ENCODE results near the gene CATSPERZ.
A peak's percentile ranks its signal among the peaks of the same experiment; 100 is the strongest.
"Not testable (repeated sequence)": the region's sequence is repeated elsewhere in the genome, so short reads cannot be mapped to it uniquely, and the experiment has no call there.

Gene CATSPERZ

GRCh38 chr11:64318766-64319761, 18.9 kb downstream of the CATSPERZ start:
- Histone ChIP-seq H3K4me1 (peaks cover 13% of the 10 kb centered on the region), H3K27me3 (ENCODE audit: low read depth) (no peaks in the 10 kb centered on the region), H3K4me3 (peak overlapping the region; percentile 91), H3K36me3 (replicated peaks) (peaks cover 59% of the 10 kb centered on the region), H3K9me3 (no peaks in the 10 kb centered on the region)
- peak in 1 of 2 experiments; percentile 42 for DNase-seq (ENCODE audit: low spot score in 2 of 2)
- in situ Hi-C loops (cut with MboI; ENCODE audit: low sequenced_read_pairs), result no loop called here

- Histone ChIP-seq H3K27me3 (ENCODE audit: low read depth) (no peaks in the 10 kb centered on the region), H3K4me1 (peaks cover 13% of the 10 kb centered on the region), H3K36me3 (replicated peaks) (peaks cover 44% of the 10 kb centered on the region), H3K4me3 (no peak overlapping the region), H3K9me3 (no peaks in the 10 kb centered on the region)
- no peak for DNase-seq (ENCODE audit: low spot score in 2 of 2)
- in situ Hi-C loops (cut with MboI; ENCODE audit: low sequenced_read_pairs), result no loop called here
Measured at GRCh38 chr11:64320556-64320955, 20.4 kb downstream of the CATSPERZ start.

- H3K4me3 ChIP-seq, result no peak overlapping the region
- H3K9me3 ChIP-seq, result no peaks in the 10 kb centered on the region
- in situ Hi-C loops (cut with MboI; ENCODE audit: low sequenced_read_pairs), result no loop called here
- peaks cover 39% of the 10 kb centered on the region for H3K36me3 ChIP-seq (replicated peaks)
- H3K4me1 ChIP-seq, result peaks cover 13% of the 10 kb centered on the region
- H3K27me3 ChIP-seq (ENCODE audit: low read depth), result no peaks in the 10 kb centered on the region
- no peak for DNase-seq (ENCODE audit: low spot score in 2 of 2)
Measured at GRCh38 chr11:64321026-64321425, 20.9 kb downstream of the CATSPERZ start.

- in situ Hi-C loops (cut with MboI; ENCODE audit: low sequenced_read_pairs), result no loop called here
- no peaks in the 10 kb centered on the region for H3K9me3 ChIP-seq
- DNase-seq (ENCODE audit: low spot score in 2 of 2), result no peak
- no peaks in the 10 kb centered on the region for H3K27me3 ChIP-seq (ENCODE audit: low read depth)
- no peak overlapping the region for H3K4me3 ChIP-seq
- H3K4me1 ChIP-seq, result peaks cover 8% of the 10 kb centered on the region
- H3K36me3 ChIP-seq (replicated peaks), result peaks cover 34% of the 10 kb centered on the region
Measured at GRCh38 chr11:64321533-64321932, 21.4 kb downstream of the CATSPERZ start.

- in situ Hi-C loops (cut with MboI; ENCODE audit: low sequenced_read_pairs), result no loop called here
- H3K9me3 ChIP-seq, result no peaks in the 10 kb centered on the region; the same call in 1 of the 2 replicates
- peaks cover 26% of the 10 kb centered on the region for H3K36me3 ChIP-seq (replicated peaks)
- DNase-seq (ENCODE audit: low spot score in 2 of 2), result no peak
- H3K4me3 ChIP-seq, result no peak overlapping the region
- no peaks in the 10 kb centered on the region for H3K27me3 ChIP-seq (ENCODE audit: low read depth)
- peaks cover 8% of the 10 kb centered on the region for H3K4me1 ChIP-seq
Measured at GRCh38 chr11:64322925-64323260, 22.7 kb downstream of the CATSPERZ start.

- Histone ChIP-seq H3K27me3 (ENCODE audit: low read depth) (no peaks in the 10 kb centered on the region), H3K9me3 (no peaks in the 10 kb centered on the region; the same call in 1 of the 2 replicates), H3K4me3 (no peak overlapping the region), H3K36me3 (replicated peaks) (peaks cover 26% of the 10 kb centered on the region), H3K4me1 (peaks cover 8% of the 10 kb centered on the region)
- no peak for DNase-seq (ENCODE audit: low spot score in 2 of 2)
- in situ Hi-C loops (cut with MboI; ENCODE audit: low sequenced_read_pairs), result no loop called here
Measured at GRCh38 chr11:64323373-64323772, 23.2 kb downstream of the CATSPERZ start.

- in situ Hi-C loops (cut with MboI; ENCODE audit: low sequenced_read_pairs), result not testable (repeated sequence)
Measured at GRCh38 chr11:64323984-64324383, 23.8 kb downstream of the CATSPERZ start.

GRCh38 chr11:64324692-64325469, 24.7 kb downstream of the CATSPERZ start:
- no peaks in the 10 kb centered on the region for H3K4me1 ChIP-seq
- H3K36me3 ChIP-seq (replicated peaks), result peaks cover 19% of the 10 kb centered on the region
- H3K9me3 ChIP-seq, result no peaks in the 10 kb centered on the region; the same call in 1 of the 2 replicates
- H3K27me3 ChIP-seq (ENCODE audit: low read depth), result no peaks in the 10 kb centered on the region
- H3K4me3 ChIP-seq, result no peak overlapping the region
- no peak for DNase-seq (ENCODE audit: low spot score in 2 of 2)
- in situ Hi-C loops (cut with MboI; ENCODE audit: low sequenced_read_pairs), result no loop called here

More at GRCh38 chr11:64323984-64324383, 23.8 kb downstream of the CATSPERZ start:
- not testable (repeated sequence) for H3K27me3 ChIP-seq (ENCODE audit: low read depth); H3K4me1 ChIP-seq; H3K9me3 ChIP-seq; DNase-seq (ENCODE audit: low spot score in 2 of 2); H3K4me3 ChIP-seq
- peaks cover 26% of the 10 kb centered on the region for H3K36me3 ChIP-seq (replicated peaks)

GRCh38 chr11:64327375-64327774, 27.2 kb downstream of the CATSPERZ start:
- H3K4me1 ChIP-seq, result peaks cover 5% of the 10 kb centered on the region; the same call in 1 of the 2 replicates
- H3K9me3 ChIP-seq, result no peaks in the 10 kb centered on the region; the same call in 1 of the 2 replicates
- DNase-seq (ENCODE audit: low spot score in 2 of 2), result no peak
- no peaks in the 10 kb centered on the region for H3K27me3 ChIP-seq (ENCODE audit: low read depth)
- peaks cover 6% of the 10 kb centered on the region; the same call in 1 of the 2 replicates for H3K36me3 ChIP-seq (replicated peaks)
- in situ Hi-C loops (cut with MboI; ENCODE audit: low sequenced_read_pairs), result no loop called here
- no peak overlapping the region for H3K4me3 ChIP-seq

GRCh38 chr11:64327993-64328392, 27.8 kb downstream of the CATSPERZ start:
- H3K27me3 ChIP-seq (ENCODE audit: low read depth), result no peaks in the 10 kb centered on the region
- no peaks in the 10 kb centered on the region; the same call in 1 of the 2 replicates for H3K9me3 ChIP-seq
- H3K4me3 ChIP-seq, result no peak overlapping the region
- H3K4me1 ChIP-seq, result peaks cover 5% of the 10 kb centered on the region; the same call in 1 of the 2 replicates
- H3K36me3 ChIP-seq (replicated peaks), result no peaks in the 10 kb centered on the region
- in situ Hi-C loops (cut with MboI; ENCODE audit: low sequenced_read_pairs), result no loop called here
- no peak for DNase-seq (ENCODE audit: low spot score in 2 of 2)

- Histone ChIP-seq H3K36me3 (replicated peaks) (no peaks in the 10 kb centered on the region), H3K4me1 (peaks cover 5% of the 10 kb centered on the region; the same call in 1 of the 2 replicates), H3K4me3 (no peak overlapping the region), H3K9me3 (no peaks in the 10 kb centered on the region; the same call in 1 of the 2 replicates), H3K27me3 (ENCODE audit: low read depth) (no peaks in the 10 kb centered on the region)
- DNase-seq (ENCODE audit: low spot score in 2 of 2), result no peak
- in situ Hi-C loops (cut with MboI; ENCODE audit: low sequenced_read_pairs), result no loop called here
Measured at GRCh38 chr11:64330888-64331287, 30.7 kb downstream of the CATSPERZ start.

- H3K9me3 ChIP-seq, result no peaks in the 10 kb centered on the region; the same call in 1 of the 2 replicates
- no peaks in the 10 kb centered on the region for H3K27me3 ChIP-seq (ENCODE audit: low read depth)
- no peak overlapping the region for H3K4me3 ChIP-seq
- DNase-seq (ENCODE audit: low spot score in 2 of 2), result peak; percentile 37 to 76
- in situ Hi-C loops (cut with MboI; ENCODE audit: low sequenced_read_pairs), result no loop called here
- peaks cover 5% of the 10 kb centered on the region; the same call in 1 of the 2 replicates for H3K4me1 ChIP-seq
- H3K36me3 ChIP-seq (replicated peaks), result no peaks in the 10 kb centered on the region
Measured at GRCh38 chr11:64331569-64332371, 31.6 kb downstream of the CATSPERZ start.

GRCh38 chr11:64333556-64333955, 33.4 kb downstream of the CATSPERZ start:
- Histone ChIP-seq H3K9me3 (no peaks in the 10 kb centered on the region), H3K4me1 (peaks cover 12% of the 10 kb centered on the region), H3K27me3 (ENCODE audit: low read depth) (no peaks in the 10 kb centered on the region), H3K36me3 (replicated peaks) (no peaks in the 10 kb centered on the region), H3K4me3 (no peak overlapping the region)
- DNase-seq (ENCODE audit: low spot score in 2 of 2), result no peak
- in situ Hi-C loops (cut with MboI; ENCODE audit: low sequenced_read_pairs), result no loop called here
